H9 (cell line): ENCODE data around the gene REXO2. TPM values are rescaled to one million over a fixed set of nuclear protein-coding genes. Genes with fewer than 3 reads are reported as not detected.

Experiments
- DNase-seq: peaks from one replicate; pipeline ENCODE4 v3.0.0-alpha.2; 2017
- H2AFZ ChIP-seq: one replicate; pipeline ENCODE4 v1.6.1; 2013; ENCODE audit warnings: mild to moderate bottlenecking, low read length, control low read depth, moderate library complexity
- H2AK5ac ChIP-seq: 2 replicates; pipeline ENCODE4 v1.6.1; 2013; ENCODE audit warnings: low read length, control low read depth, mixed read lengths; ENCODE audit not compliant: insufficient read length
- H2BK120ac ChIP-seq: one replicate; pipeline ENCODE4 v1.6.1; 2013; ENCODE audit warnings: low read depth, mild to moderate bottlenecking, low read length, control low read depth, inconsistent platforms; ENCODE audit not compliant: poor library complexity, severe bottlenecking
- H2BK12ac ChIP-seq: 2 replicates; pipeline ENCODE4 v1.6.1; 2013; ENCODE audit warnings: low read length, control low read depth, mixed read lengths, low read depth; ENCODE audit not compliant: insufficient read length
- H2BK15ac ChIP-seq: 2 replicates; pipeline ENCODE4 v1.6.1; 2013; ENCODE audit warnings: low read depth, low read length, control low read depth
- H2BK20ac ChIP-seq: one replicate; pipeline ENCODE4 v1.6.1; 2013; ENCODE audit warnings: low read depth, mild to moderate bottlenecking, low read length, control low read depth, inconsistent platforms; ENCODE audit not compliant: poor library complexity, severe bottlenecking
- H2BK5ac ChIP-seq: 2 replicates; pipeline ENCODE4 v1.6.1; 2013; ENCODE audit warnings: low read length, control low read depth, mixed read lengths; ENCODE audit not compliant: insufficient read length
- H3K14ac ChIP-seq: 2 replicates; pipeline ENCODE4 v1.6.1; 2013; ENCODE audit warnings: low read length, control low read depth; ENCODE audit not compliant: insufficient read depth
- H3K18ac ChIP-seq: 2 replicates; pipeline ENCODE4 v1.6.1; 2013; ENCODE audit warnings: low read depth, mild to moderate bottlenecking, mixed read lengths, low read length, control low read depth; ENCODE audit not compliant: insufficient read length
- H3K23ac ChIP-seq: 2 replicates; pipeline ENCODE4 v1.6.1; 2013; ENCODE audit warnings: low read length, control low read depth, mixed read lengths, low read depth; ENCODE audit not compliant: insufficient read length
- H3K23me2 ChIP-seq: 2 replicates; pipeline ENCODE4 v1.6.1; 2013; ENCODE audit warnings: low read depth, mild to moderate bottlenecking, mixed read lengths, low read length, control low read depth; ENCODE audit not compliant: insufficient read length, poor library complexity, severe bottlenecking
- H3K27ac ChIP-seq: 2 replicates; pipeline ENCODE4 v1.5.1; 2013; ENCODE audit warnings: low read length, control low read depth, mixed read lengths, low read depth; ENCODE audit not compliant: insufficient read length
- H3K27me3 ChIP-seq: 2 replicates; pipeline ENCODE4 v1.6.1; 2013; ENCODE audit warnings: low read length, control low read depth, inconsistent platforms; ENCODE audit not compliant: insufficient read depth
- H3K4ac ChIP-seq: 2 replicates; pipeline ENCODE4 v1.6.1; 2013; ENCODE audit warnings: low read depth, mild to moderate bottlenecking, control low read depth, inconsistent platforms, low read length, moderate library complexity
- H3K4me1 ChIP-seq: 2 replicates; pipeline ENCODE4 v1.6.1; 2013; ENCODE audit warnings: low read length, control low read depth, inconsistent platforms; ENCODE audit not compliant: insufficient read depth
- H3K4me2 ChIP-seq: 2 replicates; pipeline ENCODE4 v1.6.1; 2013; ENCODE audit warnings: low read length, control low read depth, mixed read lengths; ENCODE audit not compliant: insufficient read length, insufficient read depth
- H3K56ac ChIP-seq: 2 replicates; pipeline ENCODE4 v1.6.1; 2013; ENCODE audit warnings: low read depth, mild to moderate bottlenecking, mixed read lengths, low read length, control low read depth; ENCODE audit not compliant: insufficient read length
- H3K79me1 ChIP-seq: 2 replicates; pipeline ENCODE4 v1.6.1; 2013; ENCODE audit warnings: low read depth, mild to moderate bottlenecking, moderate library complexity, low read length, control low read depth, inconsistent platforms; ENCODE audit not compliant: insufficient read depth, poor library complexity, severe bottlenecking
- H3K79me2 ChIP-seq: 2 replicates; pipeline ENCODE4 v1.6.1; 2013; ENCODE audit warnings: low read length, control low read depth, inconsistent platforms; ENCODE audit not compliant: insufficient read depth
- H3K9ac ChIP-seq: 2 replicates; pipeline ENCODE4 v1.6.1; 2013; ENCODE audit warnings: low read length, control low read depth, mixed read lengths; ENCODE audit not compliant: insufficient read length; ENCODE audit errors: extremely low read depth
- H3K9me3 ChIP-seq: one replicate; pipeline ENCODE4 v1.6.1; 2013; ENCODE audit warnings: low read depth, low read length, inconsistent platforms; ENCODE audit not compliant: control insufficient read depth
- H3T11ph ChIP-seq: one replicate; pipeline ENCODE4 v1.6.1; 2013; ENCODE audit warnings: mild to moderate bottlenecking, low read length, control low read depth, inconsistent platforms
- H4K20me1 ChIP-seq: one replicate; pipeline ENCODE4 v1.6.1; 2013; ENCODE audit not compliant: control insufficient read depth, insufficient read length, insufficient read depth
- H4K5ac ChIP-seq: 2 replicates; pipeline ENCODE4 v1.6.1; 2013; ENCODE audit warnings: low read depth, mild to moderate bottlenecking, mixed read lengths, low read length, control low read depth; ENCODE audit not compliant: insufficient read length
- H4K8ac ChIP-seq: replicated peaks from 2 replicates; pipeline ENCODE4 v1.6.1; 2013; ENCODE audit warnings: low read length, control low read depth, mixed read lengths, low read depth; ENCODE audit not compliant: insufficient read length
- H4K91ac ChIP-seq: 2 replicates; pipeline ENCODE4 v1.6.1; 2013; ENCODE audit warnings: low read depth, mild to moderate bottlenecking, moderate library complexity, mixed read lengths, low read length, control low read depth; ENCODE audit not compliant: insufficient read length
- H3K27ac Mint-ChIP-seq, 3 experiments: 2 replicates in 2 of 3; 3 replicates in 1 of 3; pipeline ENCODE4 v1.8.0; 2020 to 2021; ENCODE audit warnings: mixed read lengths in 3 of 3, mild to moderate bottlenecking in 1 of 3, moderate library complexity in 1 of 3
- H3K27me3 Mint-ChIP-seq: 2 replicates; pipeline ENCODE4 v1.8.0; 2021; ENCODE audit warnings: low read depth, mild to moderate bottlenecking, moderate library complexity, mixed read lengths
- H3K36me3 Mint-ChIP-seq, 3 experiments: 2 replicates in 2 of 3; 3 replicates in 1 of 3; pipeline ENCODE4 v1.8.0; 2020 to 2021; ENCODE audit warnings: low read depth in 3 of 3, mixed read lengths in 3 of 3; ENCODE audit not compliant: insufficient read depth in 1 of 3
- H3K4me1 Mint-ChIP-seq, 2 experiments: 2 replicates each; pipeline ENCODE4 v1.8.0; 2020; ENCODE audit warnings: mixed read lengths in 2 of 2
- H3K4me3 Mint-ChIP-seq, 2 experiments: 2 replicates in 1 of 2; 3 replicates in 1 of 2; pipeline ENCODE4 v1.8.0; 2020 to 2021; ENCODE audit warnings: mild to moderate bottlenecking in 2 of 2, mixed read lengths in 2 of 2, moderate library complexity in 1 of 2
- H3K9me3 Mint-ChIP-seq, 2 experiments: 2 replicates in 1 of 2; 3 replicates in 1 of 2; pipeline ENCODE4 v1.8.0; 2020; ENCODE audit warnings: mild to moderate bottlenecking in 2 of 2, mixed read lengths in 2 of 2, moderate library complexity in 1 of 2
- CTCF ChIP-seq: fragments of 200-600 bp; sonication (generic); conservative IDR thresholded peaks from 3 replicates; pipeline ENCODE4 v1.8.0; 2021; ENCODE audit warnings: antibody characterized with exemption, mild to moderate bottlenecking
- WGBS: extraction: QIAGEN DNeasy Blood & Tissue Kit; methylation state at CpG from one replicate; pipeline ENCODE4 v1.1.7; 2013; ENCODE audit warnings: missing lambda C conversion rate, low lambda C conversion rate, mixed read lengths; ENCODE audit not compliant: insufficient read length; ENCODE audit errors: extremely low coverage; 5-methylcytosine and 5-hydroxymethylcytosine counted together
- total RNA-seq: library from RNA; stranded (reverse); gene quantifications from 2 replicates; pipeline ENCODE4 v1.2.1, GENCODE V29; 2021

Gene REXO2
- total RNA-seq, 1 experiment from 2014 or later: 92.8 TPM

DNA sequence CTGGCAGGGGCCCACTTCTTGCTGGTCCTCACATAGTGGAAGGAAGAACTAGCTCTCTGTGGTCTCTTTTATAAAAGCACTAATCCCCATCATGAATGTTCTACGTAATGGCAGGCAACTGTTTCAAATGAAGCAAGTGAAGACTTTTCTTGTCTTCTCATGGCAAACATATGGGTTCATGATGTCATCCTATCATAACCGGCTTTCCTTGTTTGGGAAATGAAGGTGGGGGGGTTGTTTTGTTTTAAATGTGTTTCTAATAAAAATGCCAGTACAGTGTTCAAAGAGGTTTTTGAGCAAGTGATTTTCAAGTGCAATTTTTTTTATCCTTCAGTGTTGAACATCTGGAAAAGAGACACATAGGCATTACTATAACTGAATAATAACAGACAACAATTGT is 33.4 kb downstream of the REXO2 start:
- no peaks in the 10 kb centered on the region for H3K79me1 ChIP-seq
- H3K18ac ChIP-seq: no peak overlapping the region
- H3K79me2 ChIP-seq: no peaks in the 10 kb centered on the region
- H3K27ac ChIP-seq: no peak overlapping the region
- no peaks in the 10 kb centered on the region for H3K27me3 ChIP-seq
- TF ChIP-seq CTCF: no peak
- H2AK5ac ChIP-seq: no peak overlapping the region
- no peaks in the 10 kb centered on the region for H3K9me3 ChIP-seq
- H2BK12ac ChIP-seq: no peak overlapping the region
- H4K20me1 ChIP-seq: no peaks in the 10 kb centered on the region
- H3K9ac ChIP-seq: no peak overlapping the region
- H4K91ac ChIP-seq: no peak overlapping the region
- H3K23me2 ChIP-seq: no peaks in the 10 kb centered on the region
- no peak overlapping the region for H2AFZ ChIP-seq
- no peak overlapping the region for H3K56ac ChIP-seq
- no peak overlapping the region for H3K4ac ChIP-seq
- H4K8ac ChIP-seq: no peak overlapping the region
- H3K23ac ChIP-seq: no peak overlapping the region
- H3K4me2 ChIP-seq: no peak overlapping the region
- Mint-ChIP-seq H3K36me3 (peaks cover 5 to 20% (median 13%) of the 10 kb centered on the region in 3 experiments), H3K9me3 (peaks cover 2 to 15% of the 10 kb centered on the region in 2 experiments; a peak in 4 of 5 replicates), H3K4me3 (no peak overlapping the region), H3K27ac (no peak overlapping the region), H3K4me1 (peaks cover 17 to 22% of the 10 kb centered on the region in 2 experiments), H3K27me3 (no peaks in the 10 kb centered on the region)
- no peak overlapping the region for H2BK120ac ChIP-seq
- H2BK20ac ChIP-seq: no peak overlapping the region
- no peak overlapping the region for H3T11ph ChIP-seq
- no peak overlapping the region for H2BK15ac ChIP-seq
- H3K14ac ChIP-seq: no peak overlapping the region
- H4K5ac ChIP-seq: no peak overlapping the region
- no CpG with 5 or more reads among the region's 2 CpGs for WGBS
- no peak for DNase-seq
- H2BK5ac ChIP-seq: no peak overlapping the region
- no peaks in the 10 kb centered on the region for H3K4me1 ChIP-seq
